HepG2 (cell line): Measurements from ENCODE around the gene LLGL2. TPM values are rescaled to one million over a fixed set of nuclear protein-coding genes. Genes with fewer than 3 reads are reported as not detected.

Source experiments
- ATF3 ChIP-seq: sonication (generic); formaldehyde crosslinking; IDR thresholded peaks from 2 replicates; pipeline ENCODE4 v1.4.0; 2020; ENCODE audit warnings: missing genetic modification reagents
- CBX5 ChIP-seq: sonication (generic); formaldehyde crosslinking; IDR thresholded peaks from 2 replicates; pipeline ENCODE4 v1.4.0; 2020; ENCODE audit warnings: missing genetic modification reagents, borderline replicate concordance
- CREB3 ChIP-seq: sonication (generic); formaldehyde crosslinking; IDR thresholded peaks from 2 replicates; pipeline ENCODE4 v1.5.0; 2020; ENCODE audit warnings: missing genetic modification reagents
- DBP ChIP-seq: sonication (generic); formaldehyde crosslinking; IDR thresholded peaks from 2 replicates; pipeline ENCODE4 v1.4.0; 2020; ENCODE audit warnings: missing genetic modification reagents; ENCODE audit errors: not compliant biosample characterization
- DRAP1 ChIP-seq: IDR thresholded peaks from 2 replicates; pipeline ENCODE4 v1.6.1; 2016; ENCODE audit warnings: missing genetic modification reagents, missing compliant biosample characterization
- EZH2 ChIP-seq: conservative IDR thresholded peaks from 2 replicates; pipeline ENCODE4 v1.6.1; 2012; ENCODE audit warnings: mild to moderate bottlenecking, low read depth, low read length, moderate library complexity
- GABPB1 ChIP-seq: IDR thresholded peaks from 2 replicates; pipeline ENCODE4 v1.6.1; 2016; ENCODE audit warnings: mild to moderate bottlenecking, missing genetic modification reagents, moderate library complexity, missing compliant biosample characterization
- U2AF1 ChIP-seq: fragments of 200-400 bp; formaldehyde crosslinking; optimal IDR thresholded peaks from 2 replicates; pipeline ENCODE3; 2017; ENCODE audit warnings: mild to moderate bottlenecking, low read depth, low read length
- ZBTB21 ChIP-seq: sonication (generic); formaldehyde crosslinking; IDR thresholded peaks from 2 replicates; pipeline ENCODE4 v1.4.0; 2020; ENCODE audit warnings: missing genetic modification reagents
- ZHX2 ChIP-seq, 2 experiments: sonication (generic) in 1 of 2; formaldehyde crosslinking in 1 of 2; IDR thresholded peaks; 2 replicates each; pipeline versions ENCODE4 v1.6.1 to v1.9.0; 2014 to 2022; ENCODE audit warnings: antibody characterized with exemption in 1 of 2, borderline replicate concordance in 1 of 2, inconsistent platforms in 1 of 2, low read depth in 1 of 2, missing genetic modification reagents in 1 of 2
- ZNF224 ChIP-seq: sonication (generic); formaldehyde crosslinking; IDR thresholded peaks from 2 replicates; pipeline ENCODE4 v1.5.0; 2020; ENCODE audit warnings: mild to moderate bottlenecking, missing genetic modification reagents
- ZNF501 ChIP-seq: sonication (generic); formaldehyde crosslinking; IDR thresholded peaks from 2 replicates; pipeline ENCODE4 v1.5.1; 2020; ENCODE audit warnings: mild to moderate bottlenecking, moderate library complexity, missing genetic modification reagents
- ZNF589 ChIP-seq: sonication (generic); formaldehyde crosslinking; conservative IDR thresholded peaks from 2 replicates; pipeline ENCODE4 v1.8.0; 2022; ENCODE audit warnings: mild to moderate bottlenecking, moderate library complexity, missing genetic modification reagents
- polyA plus RNA-seq, 8 experiments: library from polyadenylated mRNA; depleted of rRNA in 3 of 8; stranded (reverse) in 7 of 8; unstranded in 1 of 8; fragments of >200 nt; fragmentation: Illumina TruSeq in 4 of 8; extraction: Trizol in 4 of 8; gene quantifications; 2 replicates each; pipeline versions ENCODE4 v1.2.1 to v1.2.3, GENCODE V29; 2011 to 2016; ENCODE audit warnings: low read depth in 4 of 8, missing spikeins in 1 of 8, mixed read lengths in 1 of 8; ENCODE audit not compliant: insufficient read depth in 1 of 8
- total RNA-seq, 5 experiments: library from RNA; depleted of rRNA; stranded (reverse); fragments of >200 nt; fragmentation: Illumina TruSeq; extraction: Trizol; gene quantifications; 2 replicates each; pipeline ENCODE4 v1.2.3, GENCODE V29; 2016; ENCODE audit warnings: low read depth in 1 of 5
- TF ChIP-seq, protein P1 (sequence below): sonication (generic); formaldehyde crosslinking; IDR thresholded peaks from 2 replicates; pipeline ENCODE4 v1.8.1; 2023; ENCODE audit warnings: missing genetic modification reagents, inconsistent platforms, borderline replicate concordance
- TF ChIP-seq, protein P2 (sequence below), 2 experiments: sonication (generic) in 1 of 2; formaldehyde crosslinking in 1 of 2; IDR thresholded peaks; 2 replicates each; pipeline versions ENCODE4 v1.4.0 to v1.6.1; 2018 to 2020; ENCODE audit warnings: missing genetic modification reagents in 2 of 2, borderline replicate concordance in 1 of 2, low read depth in 1 of 2, mild to moderate bottlenecking in 1 of 2, missing biosample characterization in 1 of 2

Gene LLGL2
- total and polyA plus RNA-seq, 2 of the 13 experiments (the other 11 are each of a cell fraction or from before 2014, with no cell fraction given), result 83.0 to 86.7 TPM

- TF ChIP-seq ZNF589 (CRISPR knock-in tag), result no peak
- TF ChIP-seq ZNF224, result peak; percentile 78; the same call in 1 of the 2 replicates
- TF ChIP-seq GABPB1, result peak; percentile 57; the same call in 1 of the 2 replicates
- no peak for TF ChIP-seq CBX5
- TF ChIP-seq ZBTB21, result no peak
- no peak for TF ChIP-seq EZH2
- no peak for TF ChIP-seq CREB3 (CRISPR knock-in tag)
- TF ChIP-seq, protein P1, sequence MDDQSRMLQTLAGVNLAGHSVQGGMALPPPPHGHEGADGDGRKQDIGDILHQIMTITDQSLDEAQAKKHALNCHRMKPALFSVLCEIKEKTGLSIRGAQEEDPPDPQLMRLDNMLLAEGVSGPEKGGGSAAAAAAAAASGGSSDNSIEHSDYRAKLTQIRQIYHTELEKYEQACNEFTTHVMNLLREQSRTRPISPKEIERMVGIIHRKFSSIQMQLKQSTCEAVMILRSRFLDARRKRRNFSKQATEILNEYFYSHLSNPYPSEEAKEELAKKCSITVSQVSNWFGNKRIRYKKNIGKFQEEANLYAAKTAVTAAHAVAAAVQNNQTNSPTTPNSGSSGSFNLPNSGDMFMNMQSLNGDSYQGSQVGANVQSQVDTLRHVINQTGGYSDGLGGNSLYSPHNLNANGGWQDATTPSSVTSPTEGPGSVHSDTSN (CRISPR knock-in tag), result 0 out of 2 replicates have a peak, but pooled peaks have one; percentile 26
- TF ChIP-seq DRAP1, result 0 out of 2 replicates have a peak, but pooled peaks have one; percentile 11
- peak; percentile 69; the same call in 1 of the 2 replicates for TF ChIP-seq ZNF501
- TF ChIP-seq, protein P2, sequence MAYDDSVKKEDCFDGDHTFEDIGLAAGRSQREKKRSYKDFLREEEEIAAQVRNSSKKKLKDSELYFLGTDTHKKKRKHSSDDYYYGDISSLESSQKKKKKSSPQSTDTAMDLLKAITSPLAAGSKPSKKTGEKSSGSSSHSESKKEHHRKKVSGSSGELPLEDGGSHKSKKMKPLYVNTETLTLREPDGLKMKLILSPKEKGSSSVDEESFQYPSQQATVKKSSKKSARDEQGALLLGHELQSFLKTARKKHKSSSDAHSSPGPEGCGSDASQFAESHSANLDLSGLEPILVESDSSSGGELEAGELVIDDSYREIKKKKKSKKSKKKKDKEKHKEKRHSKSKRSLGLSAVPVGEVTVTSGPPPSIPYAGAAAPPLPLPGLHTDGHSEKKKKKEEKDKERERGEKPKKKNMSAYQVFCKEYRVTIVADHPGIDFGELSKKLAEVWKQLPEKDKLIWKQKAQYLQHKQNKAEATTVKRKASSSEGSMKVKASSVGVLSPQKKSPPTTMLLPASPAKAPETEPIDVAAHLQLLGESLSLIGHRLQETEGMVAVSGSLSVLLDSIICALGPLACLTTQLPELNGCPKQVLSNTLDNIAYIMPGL (CRISPR knock-in tag; IDR thresholded peaks at IDR 0.05; ENCODE audit: borderline replicate concordance in 1 of 2, low read depth in 1 of 2), result peak in 1 of 2 experiments; percentile 69; a peak in 2 of 4 replicates
- no peak for TF ChIP-seq ZHX2 (IDR thresholded peaks at IDR 0.05; ENCODE audit: low read depth)
- no peak for TF ChIP-seq ZHX2 (CRISPR knock-in tag; IDR thresholded peaks at IDR 0.05; ENCODE audit: borderline replicate concordance)
- TF ChIP-seq ATF3 (CRISPR knock-in tag), result no peak
- TF ChIP-seq DBP, result no peak
- TF ChIP-seq U2AF1, result no peak
Observed at GRCh38 chr17:75525806-75526554, 483 bp downstream of the LLGL2 start (continued).
